Caco-2 (cell line): ENCODE results near the gene SLIT3. TPM values are rescaled to one million over a fixed set of nuclear protein-coding genes. Genes with fewer than 3 reads are reported as not detected.

ENCODE experiments used
- BruUV-seq: library from RNA; stranded (reverse); fragments of 400-500 nt; replicated peaks from 2 replicates; lab custom pipeline; 2021; lab: Mats Ljungman, UMichigan
- CTCF ChIA-PET: fragments of 300-600 bp; sonication (Branson Sonifier 250); formaldehyde crosslinking; loops from one replicate; lab custom pipeline; 2022; ENCODE audit warnings: antibody characterized with exemption; lab: Charles Lee
- POLR2A ChIA-PET: fragments of 300-600 bp; sonication (Branson Sonifier 250); formaldehyde crosslinking; loops from one replicate; lab custom pipeline; 2022; ENCODE audit warnings: antibody characterized with exemption; lab: Charles Lee
- DNase-seq, 2 experiments: peaks; one replicate each; pipeline versions ENCODE4 v3.0.0 to v3.0.0-alpha.2; 2020 to 2022
- H3K27me3 ChIP-seq: replicated peaks from 2 replicates; pipeline ENCODE4 v1.6.0; 2011; ENCODE audit warnings: low read length; ENCODE audit not compliant: control insufficient read depth, insufficient read depth
- H3K36me3 ChIP-seq: 2 replicates; pipeline ENCODE4 v1.5.1; 2011; ENCODE audit warnings: low read length; ENCODE audit not compliant: control insufficient read depth, insufficient read depth
- H3K4me1 ChIP-seq: fragments of 250-450 bp; sonication (Bioruptor Pico); 2 replicates; pipeline ENCODE4 v1.5.1; 2020; ENCODE audit warnings: mild to moderate bottlenecking
- H3K4me3 ChIP-seq: 2 replicates; pipeline ENCODE4 v1.5.1; 2011; ENCODE audit warnings: low read depth, mild to moderate bottlenecking, control low read depth, low read length
- H3K9me3 ChIP-seq: fragments of 250-450 bp; sonication (Bioruptor Pico); 2 replicates; pipeline ENCODE4 v1.5.1; 2020; ENCODE audit warnings: mild to moderate bottlenecking, moderate library complexity
- H3K27ac Mint-ChIP-seq: one replicate; pipeline ENCODE4 v1.8.0; 2022; ENCODE audit warnings: mixed read lengths; ENCODE audit not compliant: unreplicated experiment
- H3K27me3 Mint-ChIP-seq: one replicate; pipeline ENCODE4 v1.8.0; 2022; ENCODE audit warnings: mixed read lengths; ENCODE audit not compliant: insufficient read depth, unreplicated experiment
- H3K36me3 Mint-ChIP-seq: one replicate; pipeline ENCODE4 v1.8.0; 2022; ENCODE audit warnings: mild to moderate bottlenecking, mixed read lengths; ENCODE audit not compliant: insufficient read depth, unreplicated experiment
- H3K4me1 Mint-ChIP-seq: one replicate; pipeline ENCODE4 v1.8.0; 2022; ENCODE audit warnings: low read depth, mixed read lengths; ENCODE audit not compliant: unreplicated experiment
- H3K4me3 Mint-ChIP-seq: one replicate; pipeline ENCODE4 v1.8.0; 2022; ENCODE audit warnings: mild to moderate bottlenecking, moderate library complexity, mixed read lengths; ENCODE audit not compliant: unreplicated experiment
- H3K9me3 Mint-ChIP-seq: one replicate; pipeline ENCODE4 v1.8.0; 2022; ENCODE audit warnings: mixed read lengths; ENCODE audit not compliant: unreplicated experiment
- intact Hi-C: fragments of 100-400 bp; cut with micrococcal nuclease; formaldehyde crosslinking; loops from one replicate; pipeline ENCODE4 v1.10.0; 2022; ENCODE audit not compliant: unreplicated experiment
- total RNA-seq: library from RNA; stranded (reverse); gene quantifications from 2 replicates; pipeline ENCODE4 v1.2.3, GENCODE V29; 2022
- TF ChIP-seq, protein P1 (sequence below), 2 experiments: fragments of 200-600 bp in 1 of 2; IDR thresholded peaks; 1 replicate in 1 of 2; 2 replicates in 1 of 2; pipeline versions ENCODE4 v1.5.1 to v1.8.0; 2011 to 2022; ENCODE audit warnings: antibody characterized with exemption in 1 of 2, control low read depth in 1 of 2, inconsistent platforms in 1 of 2, low read depth in 1 of 2, low read length in 1 of 2, mild to moderate bottlenecking in 1 of 2, moderate library complexity in 1 of 2; ENCODE audit not compliant: insufficient read depth in 1 of 2, severe bottlenecking in 1 of 2, unreplicated experiment in 1 of 2

The SLIT3 gene
- total RNA-seq, 1 experiment from 2014 or later: 2.1 TPM

DNA sequence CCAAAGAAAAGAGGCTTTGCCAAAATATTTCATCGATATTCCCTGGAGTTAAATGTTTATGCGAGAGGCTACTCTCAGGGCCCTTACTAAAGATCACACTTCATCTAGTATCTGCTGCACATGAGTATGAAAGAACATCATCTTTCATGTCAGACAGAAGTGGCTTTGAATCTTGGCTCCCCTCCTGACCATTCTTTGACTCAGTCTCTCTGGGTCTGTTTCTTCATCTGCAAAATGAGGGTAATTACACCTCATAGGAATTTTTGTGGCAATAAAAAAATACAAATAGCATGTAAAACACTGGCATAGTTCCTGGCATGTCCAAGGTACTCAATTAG, 58.1 kb downstream of the SLIT3 start:
- no peak for DNase-seq
- no peak overlapping the region for H3K4me3 ChIP-seq
- peaks cover 11% of the 10 kb centered on the region for H3K4me1 ChIP-seq
- H3K27ac Mint-ChIP-seq: no peak overlapping the region
- H3K9me3 ChIP-seq: peaks cover 11% of the 10 kb centered on the region
- ChIA-PET CTCF (no interaction called here), POLR2A (no interaction called here)
- H3K4me1 Mint-ChIP-seq: peaks cover 29% of the 10 kb centered on the region
- H3K27me3 Mint-ChIP-seq: no peaks in the 10 kb centered on the region
- BruUV-seq: no TSS peak
- intact Hi-C loops: no loop called here
- no peaks in the 10 kb centered on the region for H3K36me3 Mint-ChIP-seq
- H3K27me3 ChIP-seq: no peaks in the 10 kb centered on the region
- peaks cover 51% of the 10 kb centered on the region for H3K9me3 Mint-ChIP-seq
- H3K4me3 Mint-ChIP-seq: no peak overlapping the region
- H3K36me3 ChIP-seq: no peaks in the 10 kb centered on the region
- TF ChIP-seq, protein P1, sequence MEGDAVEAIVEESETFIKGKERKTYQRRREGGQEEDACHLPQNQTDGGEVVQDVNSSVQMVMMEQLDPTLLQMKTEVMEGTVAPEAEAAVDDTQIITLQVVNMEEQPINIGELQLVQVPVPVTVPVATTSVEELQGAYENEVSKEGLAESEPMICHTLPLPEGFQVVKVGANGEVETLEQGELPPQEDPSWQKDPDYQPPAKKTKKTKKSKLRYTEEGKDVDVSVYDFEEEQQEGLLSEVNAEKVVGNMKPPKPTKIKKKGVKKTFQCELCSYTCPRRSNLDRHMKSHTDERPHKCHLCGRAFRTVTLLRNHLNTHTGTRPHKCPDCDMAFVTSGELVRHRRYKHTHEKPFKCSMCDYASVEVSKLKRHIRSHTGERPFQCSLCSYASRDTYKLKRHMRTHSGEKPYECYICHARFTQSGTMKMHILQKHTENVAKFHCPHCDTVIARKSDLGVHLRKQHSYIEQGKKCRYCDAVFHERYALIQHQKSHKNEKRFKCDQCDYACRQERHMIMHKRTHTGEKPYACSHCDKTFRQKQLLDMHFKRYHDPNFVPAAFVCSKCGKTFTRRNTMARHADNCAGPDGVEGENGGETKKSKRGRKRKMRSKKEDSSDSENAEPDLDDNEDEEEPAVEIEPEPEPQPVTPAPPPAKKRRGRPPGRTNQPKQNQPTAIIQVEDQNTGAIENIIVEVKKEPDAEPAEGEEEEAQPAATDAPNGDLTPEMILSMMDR (IDR thresholded peaks at IDR 0.05; ENCODE audit: insufficient read depth in 1 of 2, low read depth in 1 of 2, low read length in 1 of 2, severe bottlenecking in 1 of 2, unreplicated experiment in 1 of 2): no peak

DNA sequence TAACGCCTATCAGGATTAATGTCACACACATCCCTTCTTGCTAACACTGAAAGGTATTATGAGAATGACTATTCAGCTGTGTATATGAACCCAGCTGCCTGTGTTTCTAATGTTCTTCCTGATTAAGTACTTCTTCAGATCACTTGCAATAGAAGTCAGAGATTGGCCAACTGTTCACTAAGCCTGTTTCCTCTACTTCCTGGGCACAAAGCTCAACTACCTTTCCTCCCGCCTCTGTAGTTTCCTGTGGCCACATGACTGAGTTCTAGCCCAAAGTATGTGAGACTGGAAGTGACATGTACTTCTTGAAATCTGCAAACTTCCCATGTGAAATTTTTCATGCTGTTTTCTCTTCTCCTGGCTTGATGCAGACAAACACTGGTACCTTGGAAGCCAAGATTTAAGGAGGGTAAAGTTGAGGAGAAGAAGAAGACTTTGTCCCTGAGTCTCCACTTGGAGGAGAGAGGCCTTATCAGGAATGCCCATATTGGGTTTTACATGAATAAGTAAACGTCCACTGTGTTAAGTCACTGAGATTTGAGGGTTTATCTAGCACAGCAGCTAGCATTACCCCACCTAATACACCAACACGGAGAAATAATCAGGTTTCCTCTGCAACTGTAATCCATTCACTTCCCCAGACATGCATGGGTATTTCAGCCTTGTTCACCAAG, 58.6 kb downstream of the SLIT3 start:
- POLR2A ChIA-PET: no interaction called here
- Mint-ChIP-seq H3K4me3 (no peak overlapping the region), H3K27ac (peak overlapping the region; percentile 65), H3K4me1 (peaks cover 27% of the 10 kb centered on the region), H3K9me3 (peaks cover 51% of the 10 kb centered on the region), H3K27me3 (no peaks in the 10 kb centered on the region), H3K36me3 (no peaks in the 10 kb centered on the region)
- no peak for DNase-seq
- TF ChIP-seq, protein P1 (IDR thresholded peaks at IDR 0.05; ENCODE audit: insufficient read depth in 1 of 2, low read depth in 1 of 2, low read length in 1 of 2, severe bottlenecking in 1 of 2, unreplicated experiment in 1 of 2): no peak
- intact Hi-C loops: no loop called here
- no TSS peak for BruUV-seq
- H3K27me3 ChIP-seq: no peaks in the 10 kb centered on the region
- H3K4me3 ChIP-seq: no peak overlapping the region
- CTCF ChIA-PET: no interaction called here
- H3K9me3 ChIP-seq: peaks cover 11% of the 10 kb centered on the region
- H3K36me3 ChIP-seq: no peaks in the 10 kb centered on the region
- peaks cover 9% of the 10 kb centered on the region for H3K4me1 ChIP-seq

DNA sequence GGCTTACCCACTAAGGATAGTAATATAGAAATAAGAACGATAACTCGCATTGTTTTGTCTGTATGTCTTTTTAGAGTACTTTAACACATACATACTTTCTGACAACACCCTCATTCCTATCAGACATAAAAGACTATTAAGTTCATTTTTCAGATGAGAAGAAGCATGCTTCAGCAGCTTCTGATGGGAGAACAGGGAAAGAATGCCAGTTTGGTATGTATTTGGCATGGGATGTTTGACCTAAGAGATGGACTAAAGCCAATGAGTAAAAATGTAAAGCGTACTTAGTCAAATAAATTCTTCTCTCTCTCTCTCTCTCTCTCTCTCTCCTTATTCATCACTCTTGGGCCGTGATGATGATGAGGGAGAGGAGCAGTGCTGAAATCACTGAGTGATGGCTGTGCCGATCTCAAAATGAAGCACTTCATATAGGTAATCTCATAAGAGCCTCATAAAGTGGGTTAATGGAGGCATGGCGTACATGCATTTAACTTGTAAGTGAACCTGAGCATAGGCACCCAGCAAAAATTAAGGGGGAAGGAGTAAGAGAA, 71.5 kb downstream of the SLIT3 start:
- H3K4me1 ChIP-seq: peaks cover 28% of the 10 kb centered on the region
- no peak overlapping the region for H3K4me3 ChIP-seq
- DNase-seq: no peak
- ChIA-PET POLR2A (interaction anchor here (1.1 kb wide), 1 partner anchor 44 kb away, joined by 3 read pairs; no protein-coding TSS in a partner anchor), CTCF (no interaction called here)
- no TSS peak for BruUV-seq
- intact Hi-C loops: no loop called here
- no peaks in the 10 kb centered on the region for H3K27me3 Mint-ChIP-seq
- H3K9me3 ChIP-seq: no peaks in the 10 kb centered on the region; the same call in 1 of the 2 replicates
- no peak overlapping the region for H3K27ac Mint-ChIP-seq
- H3K36me3 ChIP-seq: no peaks in the 10 kb centered on the region
- peaks cover 21% of the 10 kb centered on the region for H3K4me1 Mint-ChIP-seq
- no peak overlapping the region for H3K4me3 Mint-ChIP-seq
- H3K27me3 ChIP-seq: no peaks in the 10 kb centered on the region
- no peaks in the 10 kb centered on the region for H3K36me3 Mint-ChIP-seq
- peaks cover 12% of the 10 kb centered on the region for H3K9me3 Mint-ChIP-seq
- TF ChIP-seq, protein P1 (IDR thresholded peaks at IDR 0.05; ENCODE audit: insufficient read depth in 1 of 2, low read depth in 1 of 2, low read length in 1 of 2, severe bottlenecking in 1 of 2, unreplicated experiment in 1 of 2): no peak
